Neural progenitor cell (in vitro differentiated cells): ENCODE data around the gene TWF1.

Experiments
- EZH2 ChIP-seq: fragments of 200-600 bp; sonication (generic); IDR thresholded peaks from 2 replicates; pipeline ENCODE4 v1.6.1; 2017; ENCODE audit warnings: antibody characterized with exemption, mild to moderate bottlenecking, moderate library complexity
- EZH2phosphoT487 ChIP-seq: fragments of 200-600 bp; sonication (generic); IDR thresholded peaks from 2 replicates; pipeline ENCODE4 v1.6.1; 2017; ENCODE audit warnings: antibody characterized with exemption
- TF ChIP-seq, protein P1 (sequence below): fragments of 200-600 bp; sonication (generic); IDR thresholded peaks from 2 replicates; pipeline ENCODE4 v1.5.1; 2017; ENCODE audit warnings: antibody characterized with exemption, mild to moderate bottlenecking

DNA sequence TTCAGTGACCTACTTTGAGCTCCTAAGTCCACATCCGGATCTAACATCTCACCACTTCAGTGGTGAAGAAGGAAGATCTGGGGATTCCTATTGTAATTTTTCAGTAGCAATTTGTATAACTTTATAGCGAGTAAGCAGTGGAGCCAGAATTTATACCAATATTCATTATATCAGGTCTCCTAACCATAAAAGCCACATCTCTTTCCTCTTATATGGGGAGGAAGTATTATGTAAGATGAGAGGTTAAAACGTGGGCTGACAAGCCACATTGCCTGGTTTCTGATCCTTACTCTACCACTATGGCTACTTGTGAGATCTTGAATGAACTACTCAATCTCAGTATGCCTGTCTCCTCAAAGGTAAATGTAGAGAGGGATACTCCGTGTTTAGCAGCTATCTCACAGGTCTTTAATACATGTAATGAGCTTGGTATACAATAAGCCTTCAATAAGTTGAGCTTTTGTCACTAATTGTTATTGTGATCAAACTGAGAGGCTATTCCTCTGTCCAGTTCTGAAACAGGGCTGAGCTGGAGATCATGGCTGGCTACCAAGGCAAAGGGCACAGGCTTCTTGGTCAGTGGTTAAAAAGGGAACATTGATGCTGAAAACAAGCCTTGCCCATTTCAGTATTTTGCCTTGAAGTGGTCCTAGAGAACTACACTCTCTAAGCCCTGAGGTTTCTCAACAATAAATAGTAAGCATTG is 26.5 kb upstream of the TWF1 start:
- TF ChIP-seq EZH2 = no peak
- TF ChIP-seq, protein P1, sequence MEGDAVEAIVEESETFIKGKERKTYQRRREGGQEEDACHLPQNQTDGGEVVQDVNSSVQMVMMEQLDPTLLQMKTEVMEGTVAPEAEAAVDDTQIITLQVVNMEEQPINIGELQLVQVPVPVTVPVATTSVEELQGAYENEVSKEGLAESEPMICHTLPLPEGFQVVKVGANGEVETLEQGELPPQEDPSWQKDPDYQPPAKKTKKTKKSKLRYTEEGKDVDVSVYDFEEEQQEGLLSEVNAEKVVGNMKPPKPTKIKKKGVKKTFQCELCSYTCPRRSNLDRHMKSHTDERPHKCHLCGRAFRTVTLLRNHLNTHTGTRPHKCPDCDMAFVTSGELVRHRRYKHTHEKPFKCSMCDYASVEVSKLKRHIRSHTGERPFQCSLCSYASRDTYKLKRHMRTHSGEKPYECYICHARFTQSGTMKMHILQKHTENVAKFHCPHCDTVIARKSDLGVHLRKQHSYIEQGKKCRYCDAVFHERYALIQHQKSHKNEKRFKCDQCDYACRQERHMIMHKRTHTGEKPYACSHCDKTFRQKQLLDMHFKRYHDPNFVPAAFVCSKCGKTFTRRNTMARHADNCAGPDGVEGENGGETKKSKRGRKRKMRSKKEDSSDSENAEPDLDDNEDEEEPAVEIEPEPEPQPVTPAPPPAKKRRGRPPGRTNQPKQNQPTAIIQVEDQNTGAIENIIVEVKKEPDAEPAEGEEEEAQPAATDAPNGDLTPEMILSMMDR = no peak
- no peak for TF ChIP-seq EZH2phosphoT487
